GM12892 (cell line): ENCODE data around the gene SDCCAG8.

ENCODE experiments used
- DNase-seq: peaks from one replicate; pipeline ENCODE4 v3.0.0; 2011; ENCODE audit not compliant: insufficient read length
- FAIRE-seq: peaks from 2 replicates; lab custom pipeline; 2011; peaks lifted over from hg19 to GRCh38; lab: Jason Lieb, UNC
- POLR2A ChIP-seq: IDR thresholded peaks from 2 replicates; pipeline ENCODE4 v1.6.1; 2011; ENCODE audit warnings: low read depth, low read length, control low read depth
- POLR2AphosphoS5 ChIP-seq: IDR thresholded peaks from 2 replicates; pipeline ENCODE4 v1.6.1; 2011; ENCODE audit warnings: low read depth, low read length, control low read depth
- TAF1 ChIP-seq: IDR thresholded peaks from 2 replicates; pipeline ENCODE4 v1.6.1; 2011; ENCODE audit warnings: low read depth, mild to moderate bottlenecking, control low read depth, low read length, borderline replicate concordance

Gene SDCCAG8

DNA sequence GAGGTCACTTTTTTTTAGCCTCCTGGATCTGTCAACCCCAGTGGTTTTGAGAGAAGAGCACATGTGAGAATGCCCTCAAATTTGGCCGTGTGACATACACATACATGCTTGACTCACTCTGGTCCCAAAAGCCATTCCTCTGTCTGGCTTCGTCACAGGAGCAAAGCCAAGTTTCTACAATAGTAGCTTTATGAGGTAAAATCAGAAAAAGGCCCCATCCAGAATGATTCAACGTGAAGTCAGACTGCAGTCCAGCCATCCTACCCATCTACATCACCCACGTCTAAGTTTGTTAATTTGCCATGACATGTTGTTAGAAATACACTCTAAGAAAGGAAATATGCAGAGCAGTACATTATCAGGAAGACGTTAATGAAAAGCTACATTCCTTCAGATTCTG, 245.2 kb downstream of the SDCCAG8 start:
- DNase-seq (no peak), FAIRE-seq (no peak)
- no peak for TF ChIP-seq POLR2A
- TF ChIP-seq TAF1, result no peak
- no peak for TF ChIP-seq POLR2AphosphoS5

- FAIRE-seq, result no peak
- TF ChIP-seq POLR2A, result no peak
- TF ChIP-seq TAF1, result no peak
- TF ChIP-seq POLR2AphosphoS5, result no peak
- no peak for DNase-seq
Measured at GRCh38 chr1:243503155-243503554, 247.3 kb downstream of the SDCCAG8 start.

DNA sequence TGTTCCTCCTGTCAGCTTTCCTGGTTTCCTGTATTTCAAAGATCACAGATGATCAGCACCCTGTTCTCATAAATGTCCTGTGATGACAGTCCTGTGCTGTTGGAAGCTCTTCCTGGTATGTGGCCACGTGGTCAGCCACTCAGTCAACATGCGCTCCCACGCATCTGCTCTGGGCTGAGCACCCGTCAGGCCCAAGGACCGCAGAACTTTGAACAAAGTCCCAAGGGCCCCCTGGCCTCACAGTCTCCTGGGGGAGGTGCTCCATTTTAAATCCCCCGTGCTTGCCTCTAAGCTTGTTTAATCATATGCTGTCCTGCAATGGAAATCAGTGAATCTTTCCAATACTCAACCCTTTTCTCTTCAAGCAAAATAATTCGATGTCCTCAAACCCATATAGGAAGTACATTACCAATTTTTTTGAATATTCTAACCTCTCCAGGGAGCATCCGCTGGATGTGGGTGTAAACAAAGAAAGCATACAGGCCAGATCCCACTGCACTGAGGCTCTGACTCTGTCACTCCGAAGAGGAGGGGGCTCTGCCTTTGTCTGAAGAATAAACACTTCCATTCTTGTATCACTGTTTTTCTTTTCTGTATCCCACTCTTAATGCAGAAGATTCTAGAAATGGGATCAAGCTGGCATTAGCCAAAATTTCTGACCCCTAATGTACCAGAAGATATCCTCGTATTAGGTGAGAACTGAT, 250.3 kb downstream of the SDCCAG8 start:
- FAIRE-seq (no peak), DNase-seq (no peak)
- no peak for TF ChIP-seq POLR2AphosphoS5
- TF ChIP-seq POLR2A, result no peak
- no peak for TF ChIP-seq TAF1

DNA sequence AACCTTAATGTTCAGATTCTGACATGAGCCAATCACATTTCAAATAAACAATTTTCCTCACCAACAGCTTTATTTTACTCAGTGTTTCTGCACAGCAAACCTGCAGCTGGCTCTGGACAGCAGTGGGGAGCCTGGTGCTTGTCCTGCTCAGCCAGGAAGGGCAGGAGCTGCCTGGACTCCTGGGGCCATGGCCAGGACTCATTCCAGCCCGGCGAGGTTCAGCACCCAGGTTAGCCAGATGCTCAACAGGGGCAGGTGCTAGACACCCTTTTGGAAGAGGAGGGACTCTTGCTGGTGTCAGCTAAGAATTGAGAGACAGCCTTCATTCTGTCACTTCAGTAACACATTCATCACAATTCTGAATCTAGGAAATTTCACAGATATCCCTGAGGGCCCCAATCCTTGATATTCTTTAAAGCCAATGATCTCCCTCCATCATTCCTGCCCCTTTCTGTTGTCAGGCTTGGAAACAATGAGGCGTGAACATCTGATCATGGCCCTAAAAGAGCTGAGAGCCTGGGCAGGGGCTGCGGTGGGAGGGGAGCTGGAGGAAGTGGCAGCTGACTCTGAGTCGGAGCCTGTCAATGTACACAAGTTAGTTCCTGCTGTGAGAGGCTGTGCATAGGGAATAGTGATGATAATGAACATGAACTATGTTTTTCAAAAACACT, 251.3 kb downstream of the SDCCAG8 start:
- TF ChIP-seq POLR2AphosphoS5, result no peak
- TF ChIP-seq POLR2A, result no peak
- TF ChIP-seq TAF1, result no peak
- DNase-seq (no peak), FAIRE-seq (no peak)

DNA sequence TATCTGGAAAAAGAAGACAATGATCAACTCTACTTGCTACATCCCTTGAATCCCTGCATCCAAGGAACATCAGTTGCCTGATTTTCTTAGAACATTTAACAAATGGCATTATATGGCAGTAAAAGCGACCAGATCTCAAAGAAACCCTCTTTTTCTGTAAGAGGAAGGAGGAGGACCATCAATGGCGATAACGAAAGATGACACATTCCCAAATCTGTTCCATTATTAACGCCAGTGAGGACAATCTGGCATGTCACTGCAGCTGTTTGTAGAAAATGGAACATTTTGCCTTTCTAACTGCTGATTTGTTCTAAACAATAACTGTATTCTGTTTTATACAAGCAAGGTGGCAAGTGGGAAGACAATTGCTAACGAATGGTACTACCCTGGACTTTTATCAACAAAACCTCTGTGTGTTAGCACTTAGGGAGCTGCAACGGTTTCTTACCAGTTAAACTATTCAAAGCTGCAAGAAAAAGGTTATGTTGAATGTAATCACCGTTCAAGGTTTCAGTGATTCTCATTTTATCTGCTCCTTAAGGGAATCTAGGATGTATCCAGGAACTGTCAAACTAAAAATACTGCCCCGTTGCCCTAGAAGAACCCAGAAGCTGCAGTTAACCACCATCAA, 251.9 kb downstream of the SDCCAG8 start:
- FAIRE-seq (no peak), DNase-seq (no peak)
- TF ChIP-seq POLR2A, result no peak
- no peak for TF ChIP-seq POLR2AphosphoS5
- no peak for TF ChIP-seq TAF1

GRCh38 chr1:243508303-243508713, 252.5 kb downstream of the SDCCAG8 start:
- no peak for TF ChIP-seq POLR2AphosphoS5
- no peak for TF ChIP-seq TAF1
- no peak for TF ChIP-seq POLR2A
- DNase-seq (no peak), FAIRE-seq (no peak)

GRCh38 chr1:243508943-243509342, 253.1 kb downstream of the SDCCAG8 start:
- no peak for TF ChIP-seq TAF1
- no peak for TF ChIP-seq POLR2A
- no peak for TF ChIP-seq POLR2AphosphoS5
- no peak for FAIRE-seq
- DNase-seq, result no peak

- TF ChIP-seq TAF1 (no peak), POLR2A (no peak), POLR2AphosphoS5 (no peak)
- DNase-seq (no peak), FAIRE-seq (no peak)
Measured at GRCh38 chr1:243510928-243511327, 255.1 kb downstream of the SDCCAG8 start.

DNA sequence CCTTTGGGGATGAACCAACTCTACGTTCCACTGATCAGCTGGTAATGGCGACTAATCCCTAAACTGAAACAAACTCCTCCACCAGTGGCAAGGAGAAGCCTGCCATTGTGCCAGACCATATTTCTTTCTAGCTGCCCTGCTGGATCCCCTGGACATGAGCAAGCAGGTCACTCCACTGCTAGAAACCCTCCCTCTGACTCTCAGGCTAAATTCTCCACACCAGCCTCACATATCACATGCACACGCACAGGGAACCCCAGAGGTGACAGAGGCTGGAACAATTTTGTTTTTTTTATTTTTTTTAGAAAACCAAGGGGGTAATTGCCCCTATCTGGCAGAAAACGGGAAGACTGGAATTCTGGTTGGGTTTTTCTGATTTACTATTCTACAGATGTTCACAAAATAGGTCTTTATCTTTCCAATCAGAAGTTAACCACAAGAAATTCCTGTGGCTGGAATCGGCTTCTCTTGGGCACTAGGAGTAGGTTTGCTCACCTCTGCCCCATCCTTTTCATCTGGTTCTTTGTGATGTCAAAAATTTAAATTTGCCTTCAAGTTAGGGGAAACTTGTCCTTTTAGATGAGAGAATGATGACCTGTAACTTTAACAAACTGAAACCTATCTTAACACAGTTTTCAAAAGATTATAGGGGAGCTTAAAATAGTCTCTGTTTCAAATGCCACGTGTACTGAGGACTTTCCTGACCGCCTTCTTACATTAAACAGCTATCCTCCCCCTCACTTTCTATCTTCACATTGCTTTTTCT, 258.1 kb downstream of the SDCCAG8 start:
- no peak for FAIRE-seq
- DNase-seq, result no peak
- TF ChIP-seq POLR2AphosphoS5 (no peak), TAF1 (no peak), POLR2A (no peak)

GRCh38 chr1:243514927-243515326, 259.1 kb downstream of the SDCCAG8 start:
- no peak for DNase-seq
- FAIRE-seq, result peak; percentile 21
- TF ChIP-seq POLR2A (no peak), TAF1 (no peak), POLR2AphosphoS5 (no peak)

- FAIRE-seq (no peak), DNase-seq (no peak)
- TF ChIP-seq POLR2AphosphoS5, result no peak
- no peak for TF ChIP-seq TAF1
- no peak for TF ChIP-seq POLR2A
Measured at GRCh38 chr1:243520831-243521230, 265.0 kb downstream of the SDCCAG8 start.
